PFSK-1 (cell line): Measurements from ENCODE around the gene CALHM6.

Experiments
- FOXP2 ChIP-seq: optimal IDR thresholded peaks from 2 replicates; pipeline ENCODE3; 2011; ENCODE audit warnings: borderline replicate concordance, control low read depth, inconsistent platforms; ENCODE audit not compliant: insufficient read depth; ENCODE audit errors: extremely low read length, extremely low read depth
- POLR2AphosphoS5 ChIP-seq: IDR thresholded peaks from 2 replicates; pipeline ENCODE4 v1.6.1; 2012; ENCODE audit warnings: low read depth, mild to moderate bottlenecking, control low read depth, low read length, moderate library complexity
- SIN3A ChIP-seq: IDR thresholded peaks from 2 replicates; pipeline ENCODE4 v1.6.1; 2012; ENCODE audit warnings: mild to moderate bottlenecking, low read length, moderate library complexity, borderline replicate concordance; ENCODE audit not compliant: insufficient read depth
- TAF1 ChIP-seq: IDR thresholded peaks from 2 replicates; pipeline ENCODE4 v1.6.1; 2012; ENCODE audit warnings: low read length, control low read depth, borderline replicate concordance; ENCODE audit not compliant: insufficient read depth
- TF ChIP-seq, protein P1 (sequence below), 2 experiments: IDR thresholded peaks; 2 replicates each; pipeline versions ENCODE4 v1.6.1 to v1.8.0; 2011 to 2012; ENCODE audit warnings: low read depth in 2 of 2, low read length in 2 of 2, control low read depth in 1 of 2, inconsistent platforms in 1 of 2, mild to moderate bottlenecking in 1 of 2, moderate library complexity in 1 of 2; ENCODE audit not compliant: insufficient read depth in 1 of 2

DNA sequence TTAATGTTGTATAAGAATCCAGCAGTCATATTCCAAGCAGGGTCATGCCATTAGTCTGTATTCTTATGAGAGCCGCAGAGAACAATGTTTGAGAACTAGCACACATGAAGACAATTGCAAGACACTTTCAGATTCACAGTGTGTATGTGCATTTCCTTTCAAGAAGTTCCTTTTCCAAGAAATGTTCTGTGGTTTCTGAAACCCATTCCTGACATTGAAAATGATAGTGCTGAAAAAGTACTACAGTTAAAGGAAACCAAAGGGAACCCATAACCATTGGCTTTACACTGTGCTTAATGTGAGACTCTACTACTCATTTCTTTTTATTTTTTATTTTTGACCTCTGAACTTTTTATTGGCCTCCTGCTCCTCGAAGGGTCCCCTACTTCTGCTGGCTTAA, 4.2 kb upstream of the CALHM6 start:
- TF ChIP-seq POLR2AphosphoS5 (no peak), TAF1 (no peak), SIN3A (no peak), FOXP2 (no peak)
- TF ChIP-seq, protein P1, sequence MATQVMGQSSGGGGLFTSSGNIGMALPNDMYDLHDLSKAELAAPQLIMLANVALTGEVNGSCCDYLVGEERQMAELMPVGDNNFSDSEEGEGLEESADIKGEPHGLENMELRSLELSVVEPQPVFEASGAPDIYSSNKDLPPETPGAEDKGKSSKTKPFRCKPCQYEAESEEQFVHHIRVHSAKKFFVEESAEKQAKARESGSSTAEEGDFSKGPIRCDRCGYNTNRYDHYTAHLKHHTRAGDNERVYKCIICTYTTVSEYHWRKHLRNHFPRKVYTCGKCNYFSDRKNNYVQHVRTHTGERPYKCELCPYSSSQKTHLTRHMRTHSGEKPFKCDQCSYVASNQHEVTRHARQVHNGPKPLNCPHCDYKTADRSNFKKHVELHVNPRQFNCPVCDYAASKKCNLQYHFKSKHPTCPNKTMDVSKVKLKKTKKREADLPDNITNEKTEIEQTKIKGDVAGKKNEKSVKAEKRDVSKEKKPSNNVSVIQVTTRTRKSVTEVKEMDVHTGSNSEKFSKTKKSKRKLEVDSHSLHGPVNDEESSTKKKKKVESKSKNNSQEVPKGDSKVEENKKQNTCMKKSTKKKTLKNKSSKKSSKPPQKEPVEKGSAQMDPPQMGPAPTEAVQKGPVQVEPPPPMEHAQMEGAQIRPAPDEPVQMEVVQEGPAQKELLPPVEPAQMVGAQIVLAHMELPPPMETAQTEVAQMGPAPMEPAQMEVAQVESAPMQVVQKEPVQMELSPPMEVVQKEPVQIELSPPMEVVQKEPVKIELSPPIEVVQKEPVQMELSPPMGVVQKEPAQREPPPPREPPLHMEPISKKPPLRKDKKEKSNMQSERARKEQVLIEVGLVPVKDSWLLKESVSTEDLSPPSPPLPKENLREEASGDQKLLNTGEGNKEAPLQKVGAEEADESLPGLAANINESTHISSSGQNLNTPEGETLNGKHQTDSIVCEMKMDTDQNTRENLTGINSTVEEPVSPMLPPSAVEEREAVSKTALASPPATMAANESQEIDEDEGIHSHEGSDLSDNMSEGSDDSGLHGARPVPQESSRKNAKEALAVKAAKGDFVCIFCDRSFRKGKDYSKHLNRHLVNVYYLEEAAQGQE (IDR thresholded peaks at IDR 0.05; ENCODE audit: insufficient read depth in 1 of 2, low read depth in 2 of 2, low read length in 2 of 2), result no peak
